OCI-LY1 (cell line): Measurements from ENCODE around the gene COLGALT1.

Experiments
- CTCF ChIP-seq: fragments of 200-600 bp; sonication (generic), shearing (Covaris generic); IDR thresholded peaks from 2 replicates; pipeline ENCODE4 v1.5.1; 2017; ENCODE audit warnings: mild to moderate bottlenecking, antibody characterized with exemption, low read length, moderate library complexity, mixed read lengths
- EZH2 ChIP-seq: fragments of 200-600 bp; sonication (generic), shearing (Covaris generic); IDR thresholded peaks from 2 replicates; pipeline ENCODE4 v1.8.0; 2017; ENCODE audit warnings: borderline replicate concordance, mixed run types, mild to moderate bottlenecking, antibody characterized with exemption, low read length, moderate library complexity, mixed read lengths

GRCh38 chr19:17555480-17555928, at the start of gene COLGALT1:
- TF ChIP-seq CTCF = no peak
- TF ChIP-seq EZH2 = no peak
